GM18505 (cell line): ENCODE results near the gene UNC45B.
"Not testable (repeated sequence)": the region's sequence is repeated elsewhere in the genome, so short reads cannot be mapped to it uniquely, and the experiment has no call there.

Experiments
- ATAC-seq: cut with Tn5 transposase; IDR thresholded peaks from one replicate; pipeline ENCODE4 v1.9.1; 2021; ENCODE audit not compliant: unreplicated experiment
- POLR2A ChIP-seq: IDR thresholded peaks from 4 replicates; pipeline ENCODE4 v1.6.1; 2011; ENCODE audit warnings: borderline replicate concordance; ENCODE audit not compliant: insufficient read depth, insufficient read length; ENCODE audit errors: extremely low read depth

UNC45B gene

DNA sequence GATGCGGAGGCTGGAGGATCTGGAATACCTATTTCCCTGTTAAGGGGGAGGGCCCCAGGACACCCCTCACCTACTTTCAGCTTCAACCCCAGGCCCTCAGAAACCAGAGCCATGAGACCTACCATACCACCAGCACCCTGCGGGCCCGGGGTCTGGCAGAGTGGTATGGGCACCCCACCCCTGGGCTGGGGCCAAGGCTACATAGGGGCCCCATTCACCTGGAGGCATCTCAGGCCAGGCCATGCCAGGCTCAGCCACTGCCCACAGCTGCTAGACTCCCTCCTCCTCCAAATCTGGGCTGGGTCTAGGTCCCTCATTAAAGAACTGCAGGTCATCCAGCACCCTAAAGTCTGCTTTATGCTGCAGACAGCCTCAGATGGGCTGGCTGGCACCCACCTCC, 17.2 kb upstream of the UNC45B start:
- no peak for TF ChIP-seq POLR2A
- ATAC-seq = no peak

- no peak for ATAC-seq
- no peak for TF ChIP-seq POLR2A
Observed at GRCh38 chr17:35132099-35132498, 15.5 kb upstream of the UNC45B start.

- no peak for ATAC-seq
- TF ChIP-seq POLR2A = no peak
Observed at GRCh38 chr17:35132816-35133550, 14.6 kb upstream of the UNC45B start.

DNA sequence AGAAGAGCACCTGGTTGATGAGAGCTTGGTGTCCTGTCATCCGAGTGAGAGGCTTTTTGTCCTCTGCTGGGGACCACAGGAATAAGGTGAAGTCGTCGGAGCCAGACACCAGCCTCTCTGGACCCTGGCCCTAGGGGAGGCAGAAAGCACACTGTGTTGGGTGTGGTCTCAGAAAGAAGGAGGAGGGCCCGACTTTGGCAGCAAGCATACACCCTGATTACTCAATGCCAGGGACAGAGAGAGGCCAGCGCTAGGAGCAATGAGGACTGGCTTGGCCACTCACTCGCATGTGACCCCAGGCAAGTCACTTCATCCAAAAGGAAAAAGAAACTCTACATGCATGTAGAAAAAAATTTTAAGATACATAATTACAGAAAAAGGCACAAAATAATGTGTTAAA, 12.3 kb upstream of the UNC45B start:
- no peak for TF ChIP-seq POLR2A
- ATAC-seq = no peak

- ATAC-seq = no peak
- no peak for TF ChIP-seq POLR2A
Observed at GRCh38 chr17:35138218-35138617, 9.4 kb upstream of the UNC45B start.

DNA sequence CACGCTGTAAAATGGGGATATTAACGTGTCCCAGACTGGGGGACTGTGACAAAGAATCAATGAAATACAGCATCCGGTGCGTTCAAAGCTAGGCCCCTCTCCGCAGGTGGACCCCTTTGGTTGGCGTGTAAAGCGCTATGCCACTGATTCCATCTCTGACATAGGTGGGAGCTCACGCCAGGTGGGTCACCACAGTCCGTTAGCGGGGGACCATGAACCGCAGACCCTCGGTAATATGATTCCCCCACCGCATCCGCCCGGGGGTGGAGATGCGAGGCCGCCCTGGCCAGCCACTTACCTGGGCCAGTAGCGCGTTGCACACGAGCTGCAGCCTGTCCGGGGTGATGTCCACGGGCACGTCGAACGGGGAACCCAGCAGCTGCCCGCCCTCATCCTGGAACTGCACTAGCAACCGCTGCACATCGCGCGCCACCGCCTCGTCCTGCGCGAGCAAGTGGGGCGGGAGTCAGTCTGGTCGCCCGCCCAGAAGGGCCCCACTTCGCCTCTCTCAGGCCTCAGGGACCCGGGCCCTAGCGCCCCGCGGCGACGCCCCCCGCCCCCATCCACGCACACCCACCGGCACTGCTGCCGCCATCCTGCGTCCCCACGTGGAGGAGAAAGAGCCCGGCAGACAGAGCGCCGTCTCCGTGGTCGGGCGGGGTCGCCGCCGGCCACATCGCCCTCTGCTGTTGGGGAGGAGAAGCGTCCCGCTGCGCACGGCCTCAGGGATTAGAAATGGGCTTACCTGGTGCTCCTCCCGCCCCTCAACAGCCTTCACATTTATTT, 5.7 kb upstream of the UNC45B start, which contains the start of gene NLE1:
Gene NLE1, minus strand, starts transcription at position 623 of the 786 bp plus-strand sequence. Its CDS starts 28 bp downstream, at position 595.
- TF ChIP-seq POLR2A = peak; percentile 61
- ATAC-seq = peak; percentile 82

GRCh38 chr17:35142467-35142796, 5.2 kb upstream of the UNC45B start:
- ATAC-seq = no peak
- no peak for TF ChIP-seq POLR2A

- ATAC-seq = no peak
- TF ChIP-seq POLR2A = no peak
Observed at GRCh38 chr17:35144840-35145239, 2.8 kb upstream of the UNC45B start.

DNA sequence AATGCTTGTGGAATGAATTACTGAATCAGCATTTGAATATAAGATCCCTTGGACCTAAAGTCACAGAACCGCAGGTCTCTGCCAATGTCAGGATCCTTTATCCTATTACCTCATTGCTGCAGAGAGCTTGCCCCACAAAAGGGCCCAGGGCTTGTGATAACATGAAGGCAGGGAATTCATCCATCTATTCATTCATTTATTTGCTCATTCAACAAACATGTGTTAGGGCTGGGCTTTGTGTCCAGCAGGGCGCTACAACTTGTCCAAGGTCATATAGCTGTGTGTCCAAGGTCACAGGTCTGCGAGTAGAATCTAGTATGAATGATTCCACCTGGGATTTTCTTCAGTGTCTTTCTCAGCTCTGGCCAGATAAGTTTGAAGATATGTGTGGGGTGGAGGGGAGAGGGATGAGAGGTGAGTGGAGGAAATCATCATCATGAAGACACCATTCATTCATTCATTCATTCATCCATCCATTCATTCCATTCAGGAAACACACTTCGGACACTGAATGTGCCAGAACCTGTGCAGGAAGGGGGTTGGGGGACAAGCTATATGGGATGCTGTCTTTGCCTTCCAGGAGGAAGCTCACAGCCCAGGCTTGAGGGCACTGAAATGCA, 1.3 kb upstream of the UNC45B start:
- ATAC-seq = no peak
- no peak for TF ChIP-seq POLR2A

DNA sequence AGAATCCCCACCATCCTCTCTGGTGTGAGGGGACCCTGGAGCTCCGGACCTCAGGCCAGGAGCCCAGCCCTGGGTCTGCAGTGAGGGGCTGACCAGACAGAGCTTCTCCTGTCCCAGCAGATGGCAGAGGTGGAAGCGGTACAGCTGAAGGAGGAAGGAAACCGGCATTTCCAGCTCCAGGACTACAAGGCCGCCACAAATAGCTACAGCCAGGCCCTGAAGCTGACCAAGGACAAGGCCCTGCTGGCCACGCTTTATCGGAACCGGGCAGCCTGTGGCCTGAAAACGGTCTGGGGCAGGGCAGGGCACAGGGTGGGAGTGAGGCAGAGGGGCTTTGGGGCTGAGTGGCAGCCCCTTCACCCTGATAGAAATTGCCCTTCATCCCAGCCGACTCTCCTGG, 527 bp downstream of the UNC45B start:
- no peak for ATAC-seq
- no peak for TF ChIP-seq POLR2A

DNA sequence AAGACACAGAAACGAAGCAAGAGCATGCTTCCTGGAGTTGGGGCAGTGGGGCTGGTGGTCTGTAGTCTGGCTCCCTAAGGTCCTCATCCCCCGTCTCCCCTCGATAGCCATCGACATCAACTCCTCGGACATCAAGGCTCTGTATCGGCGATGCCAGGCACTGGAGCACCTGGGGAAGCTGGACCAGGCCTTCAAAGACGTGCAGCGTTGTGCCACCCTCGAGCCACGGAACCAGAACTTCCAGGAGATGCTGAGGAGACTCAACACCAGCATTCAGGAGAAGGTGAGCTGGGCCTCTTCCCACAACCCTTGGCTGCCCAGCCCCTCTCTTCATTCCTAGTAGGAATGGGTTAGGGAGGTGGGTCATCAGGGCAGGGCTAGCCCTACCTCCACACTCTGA, 2.3 kb downstream of the UNC45B start:
- ATAC-seq = no peak
- TF ChIP-seq POLR2A = no peak

GRCh38 chr17:35151080-35151479, 3.5 kb downstream of the UNC45B start:
- ATAC-seq = not testable (repeated sequence)

GRCh38 chr17:35152421-35153140, 5.0 kb downstream of the UNC45B start:
- TF ChIP-seq POLR2A = no peak
- no peak for ATAC-seq
